GM19240 (cell line): Measurements from ENCODE around the gene DTHD1.

Experiments
- DNase-seq: peaks from one replicate; pipeline ENCODE4 v3.0.0; 2011; ENCODE audit warnings: low spot score; ENCODE audit not compliant: insufficient read length

Gene DTHD1

GRCh38 chr4:36281384-36282106 is at the start of gene DTHD1:
Gene DTHD1 (plus strand): TSS chr4:36281616. CDS start chr4:36281759, 143 bp downstream.
- no peak for DNase-seq

GRCh38 chr4:36233567-36234266 is 47.7 kb upstream of the DTHD1 start:
- DNase-seq = no peak

GRCh38 chr4:36235306-36235705 is 46.1 kb upstream of the DTHD1 start:
- DNase-seq = no peak

- no peak for DNase-seq
Measured at GRCh38 chr4:36236159-36236558, 45.3 kb upstream of the DTHD1 start.

GRCh38 chr4:36237366-36238313 is 43.8 kb upstream of the DTHD1 start:
- DNase-seq = no peak

GRCh38 chr4:36241771-36242170 is 39.6 kb upstream of the DTHD1 start:
- peak; percentile 52 for DNase-seq

GRCh38 chr4:36242629-36243354 is 38.6 kb upstream of the DTHD1 start:
- no peak for DNase-seq

- DNase-seq = no peak
Measured at GRCh38 chr4:36243355-36244256, 37.8 kb upstream of the DTHD1 start.

- no peak for DNase-seq
Measured at GRCh38 chr4:36244257-36245082, 36.9 kb upstream of the DTHD1 start, which contains the start of gene ARAP2. Gene ARAP2 (minus strand): TSS chr4:36244514. CDS start chr4:36229486, 15,028 bp downstream.

GRCh38 chr4:36249610-36250009 is 31.8 kb upstream of the DTHD1 start:
- DNase-seq = no peak

- DNase-seq = no peak
Measured at GRCh38 chr4:36251983-36252382, 29.4 kb upstream of the DTHD1 start.

- DNase-seq = no peak
Measured at GRCh38 chr4:36254371-36254770, 27.0 kb upstream of the DTHD1 start.

GRCh38 chr4:36255577-36255976 is 25.8 kb upstream of the DTHD1 start:
- no peak for DNase-seq

- no peak for DNase-seq
Measured at GRCh38 chr4:36256398-36256891, 25.0 kb upstream of the DTHD1 start.

GRCh38 chr4:36260731-36261130 is 20.7 kb upstream of the DTHD1 start:
- DNase-seq = no peak

GRCh38 chr4:36264207-36264826 is 17.1 kb upstream of the DTHD1 start:
- no peak for DNase-seq

GRCh38 chr4:36267486-36268268 is 13.7 kb upstream of the DTHD1 start:
- no peak for DNase-seq

GRCh38 chr4:36269101-36269500 is 12.3 kb upstream of the DTHD1 start:
- DNase-seq = no peak
